HFFc6 (cell line): ENCODE data around the gene EMP2. TPM values are rescaled to one million over a fixed set of nuclear protein-coding genes. Genes with fewer than 3 reads are reported as not detected.

Experiments
- DNase-seq: peaks from one replicate; pipeline ENCODE4 v3.0.0-alpha.2; 2018
- H3K27ac Mint-ChIP-seq: 2 replicates; pipeline ENCODE4 v1.8.0; 2020; ENCODE audit warnings: mild to moderate bottlenecking, mixed read lengths
- H3K27me3 Mint-ChIP-seq: 2 replicates; pipeline ENCODE4 v1.8.0; 2021; ENCODE audit warnings: mild to moderate bottlenecking, moderate library complexity, mixed read lengths; ENCODE audit not compliant: insufficient read depth
- H3K36me3 Mint-ChIP-seq: 2 replicates; pipeline ENCODE4 v1.8.0; 2021; ENCODE audit warnings: low read depth, mixed read lengths
- H3K4me1 Mint-ChIP-seq: 2 replicates; pipeline ENCODE4 v1.8.0; 2020; ENCODE audit warnings: low read depth, mixed read lengths
- H3K4me3 Mint-ChIP-seq: 2 replicates; pipeline ENCODE4 v1.8.0; 2020; ENCODE audit warnings: mild to moderate bottlenecking, moderate library complexity, mixed read lengths
- H3K9me3 Mint-ChIP-seq: 2 replicates; pipeline ENCODE4 v1.8.0; 2020; ENCODE audit warnings: mild to moderate bottlenecking, mixed read lengths
- total RNA-seq, 6 experiments: library from RNA; stranded (reverse); fragmentation: NEBNext Ultra II Directional; extraction: Animal tissue kit (Norgen Biotek cat#: 25700); gene quantifications; 2 replicates in 1 of 6; 3 replicates in 5 of 6; pipeline ENCODE4 v1.2.3, GENCODE V29; 2021
- TF ChIP-seq, protein P1 (sequence below): fragments of 200-600 bp; sonication (generic); IDR thresholded peaks from 2 replicates; pipeline ENCODE4 v1.5.0; 2021; ENCODE audit warnings: antibody characterized with exemption, mild to moderate bottlenecking

Gene EMP2
- total RNA-seq, 6 experiments from 2014 or later, result 14.3 to 35.7 (median 29.7) TPM

DNA sequence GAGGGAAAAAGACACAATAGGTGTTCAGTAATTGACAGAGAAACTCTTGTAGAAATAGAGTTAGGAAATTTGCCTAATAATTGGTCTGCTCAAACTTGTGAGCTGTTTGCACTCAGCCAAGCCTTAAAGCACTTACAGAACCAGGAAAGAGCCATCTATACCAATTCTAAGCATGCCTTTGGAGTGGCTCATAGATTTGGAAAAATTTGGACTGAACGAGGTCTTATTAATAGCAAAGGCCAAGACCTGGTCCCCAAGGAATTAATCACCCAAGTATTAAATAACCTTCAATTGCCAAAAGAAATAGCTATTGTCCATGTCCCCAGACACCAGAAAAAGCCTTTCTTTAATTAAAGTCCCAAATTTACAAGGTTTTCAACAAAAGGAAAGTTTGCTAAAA lies 90.3 kb downstream of the EMP2 start:
- H3K9me3 Mint-ChIP-seq, result peaks cover 30% of the 10 kb centered on the region
- TF ChIP-seq, protein P1, sequence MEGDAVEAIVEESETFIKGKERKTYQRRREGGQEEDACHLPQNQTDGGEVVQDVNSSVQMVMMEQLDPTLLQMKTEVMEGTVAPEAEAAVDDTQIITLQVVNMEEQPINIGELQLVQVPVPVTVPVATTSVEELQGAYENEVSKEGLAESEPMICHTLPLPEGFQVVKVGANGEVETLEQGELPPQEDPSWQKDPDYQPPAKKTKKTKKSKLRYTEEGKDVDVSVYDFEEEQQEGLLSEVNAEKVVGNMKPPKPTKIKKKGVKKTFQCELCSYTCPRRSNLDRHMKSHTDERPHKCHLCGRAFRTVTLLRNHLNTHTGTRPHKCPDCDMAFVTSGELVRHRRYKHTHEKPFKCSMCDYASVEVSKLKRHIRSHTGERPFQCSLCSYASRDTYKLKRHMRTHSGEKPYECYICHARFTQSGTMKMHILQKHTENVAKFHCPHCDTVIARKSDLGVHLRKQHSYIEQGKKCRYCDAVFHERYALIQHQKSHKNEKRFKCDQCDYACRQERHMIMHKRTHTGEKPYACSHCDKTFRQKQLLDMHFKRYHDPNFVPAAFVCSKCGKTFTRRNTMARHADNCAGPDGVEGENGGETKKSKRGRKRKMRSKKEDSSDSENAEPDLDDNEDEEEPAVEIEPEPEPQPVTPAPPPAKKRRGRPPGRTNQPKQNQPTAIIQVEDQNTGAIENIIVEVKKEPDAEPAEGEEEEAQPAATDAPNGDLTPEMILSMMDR, result no peak
- peaks cover 13% of the 10 kb centered on the region; the same call in 1 of the 2 replicates for H3K36me3 Mint-ChIP-seq
- H3K4me1 Mint-ChIP-seq, result no peaks in the 10 kb centered on the region
- no peak overlapping the region for H3K27ac Mint-ChIP-seq
- peaks cover 3% of the 10 kb centered on the region for H3K27me3 Mint-ChIP-seq
- no peak overlapping the region for H3K4me3 Mint-ChIP-seq
- DNase-seq, result no peak

DNA sequence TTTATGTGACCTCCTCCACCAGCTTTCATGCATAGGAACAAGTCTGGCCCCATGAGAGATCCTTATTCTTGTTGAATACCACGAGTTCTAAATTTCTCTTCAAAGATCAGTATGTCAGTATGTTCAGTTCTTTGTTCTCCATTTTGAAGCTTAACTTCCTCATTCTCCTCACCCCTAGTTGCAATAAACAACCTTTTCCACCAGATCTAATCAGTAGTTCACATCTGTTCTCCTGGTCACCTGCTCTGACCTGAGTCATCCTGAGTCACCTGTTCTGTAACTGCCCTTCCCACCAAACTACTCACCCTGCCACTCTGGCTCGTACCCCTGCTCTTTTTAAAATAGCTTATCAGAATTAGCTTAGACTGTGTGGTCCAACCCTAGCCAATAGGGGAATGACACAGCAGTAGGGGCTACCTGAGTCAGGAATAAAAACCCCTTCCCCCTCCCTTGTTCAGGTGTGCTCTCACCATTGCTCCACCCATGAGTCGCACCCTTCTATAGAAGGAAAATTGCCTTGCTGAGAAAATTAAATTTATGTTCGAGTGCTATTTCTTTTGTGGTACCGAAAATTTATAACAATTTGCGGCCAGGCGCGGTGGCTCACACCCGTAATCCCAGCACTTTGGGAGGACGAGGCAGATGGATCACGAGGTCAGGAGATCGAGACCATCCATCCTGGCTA lies 94.6 kb downstream of the EMP2 start:
- H3K4me1 Mint-ChIP-seq, result no peaks in the 10 kb centered on the region
- H3K27ac Mint-ChIP-seq, result no peak overlapping the region
- H3K27me3 Mint-ChIP-seq, result no peaks in the 10 kb centered on the region; the same call in none of the 2 replicates
- H3K9me3 Mint-ChIP-seq, result peaks cover 25% of the 10 kb centered on the region
- no peak for DNase-seq
- peaks cover 8% of the 10 kb centered on the region; the same call in 1 of the 2 replicates for H3K36me3 Mint-ChIP-seq
- TF ChIP-seq, protein P1, result no peak
- H3K4me3 Mint-ChIP-seq, result no peak overlapping the region

DNA sequence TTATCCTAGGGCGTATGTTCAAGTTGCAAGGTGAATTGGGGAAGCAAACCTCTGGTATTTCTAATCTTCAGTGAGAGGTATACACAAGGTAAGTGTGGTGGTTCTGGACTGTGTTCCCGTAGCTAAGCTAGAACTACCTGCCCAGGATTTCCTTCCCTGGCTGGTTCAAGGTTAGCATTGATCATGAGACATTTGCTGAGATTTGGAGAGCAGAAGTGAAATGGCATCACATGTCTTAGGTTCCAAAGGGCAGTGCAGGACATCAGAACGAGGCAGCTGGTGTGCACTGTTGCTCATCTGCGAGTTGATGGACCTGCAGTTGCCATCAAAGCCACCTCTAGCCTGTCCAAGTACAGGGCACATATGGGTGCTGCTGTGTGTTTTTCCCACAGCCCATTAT lies 95.2 kb downstream of the EMP2 start:
- Mint-ChIP-seq H3K9me3 (peaks cover 25% of the 10 kb centered on the region), H3K4me3 (no peak overlapping the region), H3K4me1 (no peaks in the 10 kb centered on the region), H3K27me3 (peaks cover 2% of the 10 kb centered on the region), H3K27ac (no peak overlapping the region), H3K36me3 (peaks cover 8% of the 10 kb centered on the region; the same call in 1 of the 2 replicates)
- DNase-seq, result no peak
- TF ChIP-seq, protein P1, result no peak

DNA sequence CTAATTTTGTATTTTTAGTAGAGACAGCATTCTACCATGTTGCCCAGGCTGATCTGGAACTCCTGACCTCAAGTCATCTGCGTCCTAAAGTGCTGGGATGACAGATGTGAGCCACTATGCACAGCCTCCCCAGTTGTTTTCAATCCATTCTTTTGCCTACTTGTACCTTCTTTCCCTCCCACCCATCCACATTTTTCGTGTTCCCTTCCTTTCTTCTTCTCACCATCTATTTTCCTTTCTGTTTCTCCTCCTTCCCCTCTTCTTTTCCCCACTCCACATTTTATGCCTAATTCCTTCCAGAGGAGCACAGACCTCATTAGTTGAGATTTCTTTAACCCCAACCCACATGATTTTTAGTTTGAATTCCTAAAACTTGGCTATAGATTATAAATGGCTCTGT lies 100.2 kb downstream of the EMP2 start:
- H3K36me3 Mint-ChIP-seq, result no peaks in the 10 kb centered on the region
- H3K4me1 Mint-ChIP-seq, result no peaks in the 10 kb centered on the region
- no peak overlapping the region for H3K4me3 Mint-ChIP-seq
- no peak overlapping the region for H3K27ac Mint-ChIP-seq
- TF ChIP-seq, protein P1, result no peak
- no peak for DNase-seq
- peaks cover 2% of the 10 kb centered on the region for H3K27me3 Mint-ChIP-seq
- peaks cover 3% of the 10 kb centered on the region for H3K9me3 Mint-ChIP-seq

Other genes starting within 250 kb of the EMP2 start
- gene ATF7IP2, start 194.5 kb downstream of the EMP2 start, total RNA-seq, result 1 to 10 TPM in 1 of 6 experiments, under 1 TPM in 3, not detected in 2; 0.22 to 1.2 (median 0.62) TPM
- not detected for gene TEKT5, start 114.3 kb upstream of the EMP2 start, total RNA-seq
- gene NUBP1, start 163.2 kb upstream of the EMP2 start, total RNA-seq, result 10 to 100 TPM; 18.0 to 29.4 (median 25.1) TPM
- not detected for gene TVP23A, start 238.2 kb upstream of the EMP2 start, total RNA-seq